Type B pancreatic cell (in vitro differentiated cells): ENCODE results near the gene KIF14. TPM values are rescaled to one million over a fixed set of nuclear protein-coding genes. Genes with fewer than 3 reads are reported as not detected.
"Not testable (repeated sequence)": the region's sequence is repeated elsewhere in the genome, so short reads cannot be mapped to it uniquely, and the experiment has no call there.

Experiments used
- DNase-seq: peaks from one replicate; pipeline ENCODE4 v3.0.0; 2021; ENCODE audit warnings: mixed read lengths; ENCODE audit not compliant: unreplicated experiment; ENCODE audit errors: extremely low spot score
- H3K27ac Mint-ChIP-seq: 2 replicates; pipeline ENCODE4 v1.8.0; 2021; ENCODE audit warnings: mild to moderate bottlenecking, mixed read lengths
- H3K27me3 Mint-ChIP-seq: 2 replicates; pipeline ENCODE4 v1.8.0; 2021; ENCODE audit warnings: mixed read lengths
- H3K36me3 Mint-ChIP-seq: 2 replicates; pipeline ENCODE4 v1.8.0; 2021; ENCODE audit warnings: mixed read lengths
- H3K4me1 Mint-ChIP-seq: one replicate; pipeline ENCODE4 v1.8.0; 2021; ENCODE audit warnings: mixed read lengths; ENCODE audit not compliant: unreplicated experiment
- H3K4me3 Mint-ChIP-seq: 2 replicates; pipeline ENCODE4 v1.8.0; 2021; ENCODE audit warnings: mild to moderate bottlenecking, mixed read lengths
- H3K9me3 Mint-ChIP-seq: 2 replicates; pipeline ENCODE4 v1.8.0; 2021; ENCODE audit warnings: mixed read lengths
- total RNA-seq: library from RNA; stranded (reverse); gene quantifications from 2 replicates; pipeline ENCODE4 v1.2.1, GENCODE V29; 2021; ENCODE audit warnings: low replicate concordance
- TF ChIP-seq, protein P1 (sequence below): fragments of 200-600 bp; sonication (generic); conservative IDR thresholded peaks from 2 replicates; pipeline ENCODE4 v1.5.0; 2021; ENCODE audit warnings: antibody characterized with exemption, mild to moderate bottlenecking

KIF14 gene
- total RNA-seq, 1 donor from 2014 or later: 12.8 TPM

DNA sequence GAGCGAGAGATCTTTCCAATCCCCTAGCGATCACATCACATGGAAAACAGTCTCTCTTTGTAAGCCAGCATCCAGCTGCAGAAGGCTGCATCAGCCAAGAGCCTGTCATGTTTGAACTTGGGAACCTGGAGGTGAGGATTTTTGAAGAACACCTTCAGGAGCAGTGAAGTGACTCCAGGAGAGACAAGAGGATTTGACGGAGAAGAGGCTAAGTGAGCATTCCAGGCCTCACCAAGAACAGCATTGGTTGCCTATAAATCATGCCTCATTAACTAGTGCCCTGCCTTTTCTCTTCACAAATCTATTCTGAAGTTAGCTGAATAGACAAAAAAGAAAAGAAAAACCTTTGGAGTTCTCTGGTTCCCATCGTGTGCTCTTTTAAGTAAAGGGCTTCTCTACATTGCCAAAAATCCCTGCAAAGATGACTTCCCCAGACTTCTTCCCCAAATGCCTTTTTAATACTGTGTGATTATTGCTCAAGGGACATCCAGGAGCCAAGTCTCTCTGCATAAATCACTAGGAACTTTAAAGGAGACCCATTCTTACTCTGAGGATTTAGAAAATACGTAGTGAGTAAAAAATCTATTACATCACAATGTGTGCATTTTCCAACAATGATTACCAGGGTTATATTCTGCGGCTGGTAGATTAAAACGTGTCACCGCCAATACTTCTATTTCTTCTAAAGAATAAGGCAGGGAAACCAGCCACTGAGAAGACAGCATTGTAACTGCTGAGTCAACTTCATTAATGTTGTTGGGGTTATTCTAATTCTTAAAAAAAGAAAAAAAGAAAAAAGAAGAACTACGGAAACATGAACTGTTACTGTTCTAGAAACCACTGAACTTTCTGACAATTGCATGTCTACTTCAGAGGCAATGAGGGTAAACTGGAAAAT, 95.2 kb downstream of the KIF14 start:
- no peak for DNase-seq
- no peak overlapping the region for H3K4me3 Mint-ChIP-seq
- no peak overlapping the region for H3K27ac Mint-ChIP-seq
- no peaks in the 10 kb centered on the region for H3K36me3 Mint-ChIP-seq
- H3K4me1 Mint-ChIP-seq: peaks cover 22% of the 10 kb centered on the region
- no peaks in the 10 kb centered on the region for H3K27me3 Mint-ChIP-seq
- TF ChIP-seq, protein P1, sequence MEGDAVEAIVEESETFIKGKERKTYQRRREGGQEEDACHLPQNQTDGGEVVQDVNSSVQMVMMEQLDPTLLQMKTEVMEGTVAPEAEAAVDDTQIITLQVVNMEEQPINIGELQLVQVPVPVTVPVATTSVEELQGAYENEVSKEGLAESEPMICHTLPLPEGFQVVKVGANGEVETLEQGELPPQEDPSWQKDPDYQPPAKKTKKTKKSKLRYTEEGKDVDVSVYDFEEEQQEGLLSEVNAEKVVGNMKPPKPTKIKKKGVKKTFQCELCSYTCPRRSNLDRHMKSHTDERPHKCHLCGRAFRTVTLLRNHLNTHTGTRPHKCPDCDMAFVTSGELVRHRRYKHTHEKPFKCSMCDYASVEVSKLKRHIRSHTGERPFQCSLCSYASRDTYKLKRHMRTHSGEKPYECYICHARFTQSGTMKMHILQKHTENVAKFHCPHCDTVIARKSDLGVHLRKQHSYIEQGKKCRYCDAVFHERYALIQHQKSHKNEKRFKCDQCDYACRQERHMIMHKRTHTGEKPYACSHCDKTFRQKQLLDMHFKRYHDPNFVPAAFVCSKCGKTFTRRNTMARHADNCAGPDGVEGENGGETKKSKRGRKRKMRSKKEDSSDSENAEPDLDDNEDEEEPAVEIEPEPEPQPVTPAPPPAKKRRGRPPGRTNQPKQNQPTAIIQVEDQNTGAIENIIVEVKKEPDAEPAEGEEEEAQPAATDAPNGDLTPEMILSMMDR: no peak
- H3K9me3 Mint-ChIP-seq: no peaks in the 10 kb centered on the region

DNA sequence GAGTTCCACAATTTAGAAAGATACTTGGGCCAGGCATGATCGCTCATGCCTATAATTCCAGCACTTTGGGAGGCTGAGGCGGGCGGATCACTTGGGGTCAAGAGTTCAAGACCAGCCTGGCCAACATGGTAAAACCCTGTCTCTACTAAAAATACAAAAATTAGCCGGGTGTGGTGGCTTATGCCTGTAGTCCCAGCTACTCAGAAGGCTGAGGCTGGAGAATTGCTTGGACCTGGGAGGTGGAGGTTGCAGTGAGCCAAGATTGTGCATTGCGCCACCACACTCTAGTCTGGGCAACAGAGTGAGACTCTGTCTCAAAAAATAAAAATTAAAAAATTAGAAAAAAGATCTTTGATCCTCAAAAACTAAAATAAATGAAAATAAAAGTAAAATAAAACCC, 96.0 kb downstream of the KIF14 start:
- H3K36me3 Mint-ChIP-seq, H3K9me3 Mint-ChIP-seq, H3K27ac Mint-ChIP-seq, H3K27me3 Mint-ChIP-seq, DNase-seq, H3K4me3 Mint-ChIP-seq: not testable (repeated sequence)
- peaks cover 16% of the 10 kb centered on the region for H3K4me1 Mint-ChIP-seq

DNA sequence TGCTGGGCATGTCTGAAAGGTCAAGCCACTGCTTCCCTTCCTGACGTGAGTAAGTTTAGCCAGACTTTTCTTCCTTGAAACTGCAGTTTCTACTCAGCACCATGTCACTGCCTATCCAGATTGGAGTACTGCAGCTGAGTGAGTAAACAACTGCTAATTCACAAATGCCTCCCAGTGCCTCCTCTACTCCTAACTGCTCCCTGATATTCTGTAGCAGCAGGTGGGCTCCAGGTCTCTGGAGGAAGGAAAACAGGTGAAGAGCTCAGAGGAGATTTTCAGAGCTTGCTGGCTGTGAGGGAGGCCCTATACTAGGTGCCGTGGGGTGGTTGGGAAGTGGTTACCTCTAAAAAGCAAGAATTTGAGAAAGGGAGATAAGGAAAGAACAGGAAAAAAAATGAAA, 96.5 kb downstream of the KIF14 start:
- DNase-seq: no peak
- H3K27ac Mint-ChIP-seq: no peak overlapping the region

DNA sequence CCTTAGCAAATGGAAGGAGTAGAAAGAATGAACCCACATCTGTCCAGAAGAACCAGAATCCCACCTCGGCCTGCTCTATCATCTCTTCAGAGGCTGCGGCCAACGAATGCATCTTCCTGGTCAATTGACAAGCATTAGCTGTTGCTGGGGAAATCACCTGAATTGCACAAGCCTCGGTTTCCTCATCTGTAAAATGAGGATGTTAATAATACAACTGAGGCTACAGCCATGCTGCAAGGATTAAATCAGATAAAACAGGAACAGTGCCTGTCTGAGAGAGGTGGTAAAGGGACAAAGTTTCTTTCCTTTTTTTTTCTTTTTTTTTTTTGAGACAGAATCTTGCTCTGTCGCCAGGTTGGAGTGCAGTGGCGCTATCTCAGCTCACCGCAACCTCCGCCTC, 99.8 kb downstream of the KIF14 start:
- H3K27me3 Mint-ChIP-seq: no peaks in the 10 kb centered on the region
- no peak for DNase-seq
- H3K9me3 Mint-ChIP-seq: no peaks in the 10 kb centered on the region
- H3K27ac Mint-ChIP-seq: no peak overlapping the region
- no peak overlapping the region for H3K4me3 Mint-ChIP-seq
- TF ChIP-seq, protein P1: no peak
- H3K4me1 Mint-ChIP-seq: peaks cover 6% of the 10 kb centered on the region
- H3K36me3 Mint-ChIP-seq: no peaks in the 10 kb centered on the region

More for the DNA sequence above, 96.5 kb downstream of the KIF14 start:
- TF ChIP-seq, protein P1: no peak
- Mint-ChIP-seq H3K27me3 (no peaks in the 10 kb centered on the region), H3K36me3 (no peaks in the 10 kb centered on the region), H3K4me3 (no peak overlapping the region), H3K9me3 (no peaks in the 10 kb centered on the region), H3K4me1 (peaks cover 13% of the 10 kb centered on the region)

DNA sequence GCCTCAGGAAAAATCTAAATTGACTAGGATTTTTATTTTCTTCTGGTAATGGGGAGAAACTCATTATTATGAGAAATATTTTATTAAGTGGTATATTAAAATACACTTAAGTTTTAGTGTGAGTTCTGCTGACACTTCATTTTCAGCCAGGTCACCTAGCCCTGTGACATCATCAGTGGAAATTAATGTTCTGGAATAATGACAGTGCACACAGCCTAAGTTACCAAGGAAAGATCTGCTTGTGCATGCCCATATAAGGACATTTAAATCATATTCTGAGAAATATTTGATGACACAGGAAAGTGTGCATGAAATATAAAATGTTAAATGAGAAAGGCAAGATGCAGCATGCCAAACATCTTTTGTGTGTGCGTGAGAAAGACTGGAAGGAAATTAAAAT, 102.0 kb downstream of the KIF14 start:
- H3K9me3 Mint-ChIP-seq: no peaks in the 10 kb centered on the region
- TF ChIP-seq, protein P1: no peak
- H3K27ac Mint-ChIP-seq: peak overlapping the region; percentile 17
- no peaks in the 10 kb centered on the region for H3K36me3 Mint-ChIP-seq
- no peaks in the 10 kb centered on the region for H3K4me1 Mint-ChIP-seq
- H3K4me3 Mint-ChIP-seq: no peak overlapping the region
- H3K27me3 Mint-ChIP-seq: peaks cover 4% of the 10 kb centered on the region
- DNase-seq: no peak

DNA sequence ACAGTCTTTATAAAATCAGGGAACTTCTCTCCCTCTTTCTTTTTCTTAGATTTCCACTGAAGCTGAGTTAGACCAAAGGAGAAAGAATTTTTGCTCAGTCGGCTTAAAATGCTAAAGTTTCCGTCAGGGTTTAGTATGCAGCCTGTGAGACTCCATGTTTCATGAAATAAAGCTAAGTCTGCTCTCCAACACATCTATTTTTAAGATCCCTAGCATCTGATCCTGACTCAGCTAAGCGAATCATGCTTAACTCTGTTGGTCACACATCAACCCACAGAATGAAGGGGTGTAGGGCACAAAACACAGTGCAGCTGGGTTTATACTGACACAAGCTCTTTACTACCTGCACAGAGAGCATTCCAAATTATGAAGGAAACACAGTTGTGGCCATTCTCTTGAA, 108.4 kb downstream of the KIF14 start:
- Mint-ChIP-seq H3K27me3 (peaks cover 9% of the 10 kb centered on the region), H3K36me3 (no peaks in the 10 kb centered on the region), H3K4me3 (no peak overlapping the region), H3K9me3 (no peaks in the 10 kb centered on the region), H3K4me1 (peaks cover 6% of the 10 kb centered on the region), H3K27ac (no peak overlapping the region)
- TF ChIP-seq, protein P1: no peak
- no peak for DNase-seq
